DOHH2 (cell line): ENCODE data around the gene MAP1LC3A.

Experiments
- CTCF ChIP-seq: fragments of 200-600 bp; sonication (generic); IDR thresholded peaks from one replicate; pipeline ENCODE4 v1.5.1; 2014; ENCODE audit warnings: antibody characterized with exemption, mild to moderate bottlenecking, low read depth, low read length; ENCODE audit not compliant: poor library complexity, severe bottlenecking
- EZH2phosphoT487 ChIP-seq: fragments of 200-600 bp; sonication (generic); IDR thresholded peaks from 2 replicates; pipeline ENCODE4 v1.6.1; 2017; ENCODE audit warnings: borderline replicate concordance, mild to moderate bottlenecking, antibody characterized with exemption, low read length, moderate library complexity, mixed read lengths

DNA sequence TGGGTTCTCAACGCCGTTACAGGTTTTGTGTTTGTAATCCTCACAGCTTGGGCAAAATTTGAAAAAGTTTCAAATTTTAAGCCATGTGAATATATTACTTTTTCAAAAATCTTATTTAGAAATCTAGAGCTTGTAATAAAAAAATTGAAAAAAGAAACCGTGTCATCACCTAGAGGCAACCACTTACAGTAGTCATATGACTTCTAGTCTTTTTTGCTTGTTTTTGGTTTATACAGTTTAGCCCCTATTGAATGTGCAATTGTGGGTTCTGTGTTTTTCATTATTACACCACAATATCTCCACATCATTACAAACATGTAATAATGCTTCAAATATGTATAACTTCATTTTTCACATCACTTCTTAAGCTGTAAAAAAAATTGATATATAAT is 41.4 kb upstream of the MAP1LC3A start:
- TF ChIP-seq CTCF (no peak), EZH2phosphoT487 (no peak)
